GM21526 (cell line): ENCODE measurements around the gene SQOR.

Source experiments
- ATAC-seq: cut with Tn5 transposase; IDR thresholded peaks from one replicate; pipeline ENCODE4 v1.9.1; 2021; ENCODE audit warnings: moderate library complexity; ENCODE audit not compliant: unreplicated experiment, low FRiP score

Gene SQOR

DNA sequence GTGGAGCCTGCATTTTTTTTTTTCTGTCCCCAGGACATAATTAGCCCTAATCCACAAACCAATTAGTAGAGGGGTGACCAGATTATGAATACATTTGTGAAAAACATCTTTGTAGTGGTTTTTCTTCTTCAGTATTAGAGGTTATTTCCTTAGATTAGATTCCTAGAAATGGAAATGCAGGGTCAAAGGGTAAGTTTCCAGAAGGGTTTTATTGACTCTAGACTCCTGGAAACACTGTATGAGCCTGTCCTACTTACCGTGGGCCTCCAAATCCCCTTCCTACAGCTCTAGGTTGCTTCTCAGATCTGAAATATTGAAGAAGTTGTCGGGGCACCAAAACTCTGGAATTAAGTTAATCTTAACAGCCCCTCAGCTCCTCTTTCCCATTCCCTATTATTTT, 22.4 kb downstream of the SQOR start:
- ATAC-seq: no peak

- ATAC-seq: no peak
These were observed 23.1 kb downstream of the SQOR start for GRCh38 chr15:45657764-45658545.

GRCh38 chr15:45660231-45660979, 25.6 kb downstream of the SQOR start:
- ATAC-seq: no peak

GRCh38 chr15:45662375-45662774, 27.5 kb downstream of the SQOR start:
- no peak for ATAC-seq

DNA sequence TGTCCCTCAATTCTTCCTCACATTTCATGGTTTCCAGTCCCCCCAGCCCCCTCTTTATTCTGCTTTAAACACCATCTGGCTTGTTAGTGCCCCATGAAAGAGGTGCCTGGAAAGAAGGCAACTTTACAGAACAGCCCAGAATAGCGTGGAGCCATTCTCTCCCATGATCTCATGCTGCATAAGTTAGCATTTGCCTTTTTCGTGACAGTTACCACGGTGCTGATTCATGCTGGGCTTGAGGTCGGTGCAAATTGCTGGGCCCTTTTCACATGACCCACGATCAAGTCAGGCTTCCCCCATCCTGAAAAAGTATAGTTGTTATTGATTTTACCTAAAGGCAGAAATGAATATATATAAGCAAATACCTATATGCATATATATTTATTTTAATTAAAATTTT, 29.6 kb downstream of the SQOR start:
- ATAC-seq: no peak

- ATAC-seq: no peak
These were observed 30.4 kb downstream of the SQOR start for GRCh38 chr15:45665261-45665660.

DNA sequence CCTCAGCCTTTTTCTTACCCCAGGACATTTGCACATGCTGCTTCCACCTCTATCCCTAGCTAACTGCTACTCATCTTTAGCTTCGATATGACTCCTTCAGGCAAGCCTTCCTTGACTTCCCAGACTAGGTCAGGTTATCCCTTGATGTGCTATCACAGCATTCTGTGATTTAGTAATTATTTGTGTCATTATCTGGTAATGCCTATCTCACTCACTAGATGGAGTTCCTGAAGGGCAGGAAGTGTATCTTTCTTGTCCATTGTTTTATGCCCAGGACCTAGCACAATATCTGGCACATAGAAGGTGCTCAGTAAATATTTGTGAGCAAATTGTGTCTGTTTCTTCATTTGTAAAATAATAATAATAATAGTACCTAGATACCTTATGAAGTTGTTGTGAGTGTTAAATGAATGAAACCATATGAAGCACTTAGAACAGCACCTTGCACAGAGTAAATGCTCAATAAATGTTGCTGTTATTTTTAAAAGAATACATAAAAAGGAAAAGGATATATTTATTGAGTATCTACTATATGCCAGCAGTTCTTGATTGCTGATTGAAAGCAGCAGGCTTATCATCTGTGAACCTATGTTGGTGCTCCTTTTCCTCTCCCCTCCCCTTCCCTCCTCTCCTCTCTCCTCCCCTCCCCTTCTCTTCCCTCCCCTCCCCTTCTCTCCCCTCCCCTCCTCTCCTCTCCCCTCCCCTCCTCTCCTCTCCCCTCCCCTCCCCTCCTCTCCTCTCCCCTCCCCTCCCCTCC, 31.5 kb downstream of the SQOR start:
- ATAC-seq: no peak

GRCh38 chr15:45667002-45667401, 32.2 kb downstream of the SQOR start:
- ATAC-seq: no peak

GRCh38 chr15:45668386-45668785, 33.6 kb downstream of the SQOR start:
- no peak for ATAC-seq

DNA sequence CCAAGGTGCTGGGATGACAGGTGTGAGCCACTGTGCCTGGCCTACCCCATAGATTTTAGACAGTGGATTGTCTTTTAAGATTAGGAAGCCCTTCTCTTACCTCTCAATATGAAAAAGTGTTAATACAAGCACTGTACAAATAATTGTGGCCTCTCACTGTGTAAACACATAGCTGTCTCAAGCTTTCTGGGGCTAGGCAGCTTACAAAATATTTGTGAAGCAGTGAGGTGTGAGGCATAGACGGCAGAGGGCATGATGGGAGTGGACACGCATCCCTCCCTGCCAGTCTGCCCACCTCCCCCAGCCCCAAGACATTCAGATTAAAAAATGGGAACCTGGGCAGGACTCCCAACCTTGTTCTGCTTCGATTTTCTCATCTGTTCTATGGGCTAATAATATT, 34.6 kb downstream of the SQOR start:
- no peak for ATAC-seq

DNA sequence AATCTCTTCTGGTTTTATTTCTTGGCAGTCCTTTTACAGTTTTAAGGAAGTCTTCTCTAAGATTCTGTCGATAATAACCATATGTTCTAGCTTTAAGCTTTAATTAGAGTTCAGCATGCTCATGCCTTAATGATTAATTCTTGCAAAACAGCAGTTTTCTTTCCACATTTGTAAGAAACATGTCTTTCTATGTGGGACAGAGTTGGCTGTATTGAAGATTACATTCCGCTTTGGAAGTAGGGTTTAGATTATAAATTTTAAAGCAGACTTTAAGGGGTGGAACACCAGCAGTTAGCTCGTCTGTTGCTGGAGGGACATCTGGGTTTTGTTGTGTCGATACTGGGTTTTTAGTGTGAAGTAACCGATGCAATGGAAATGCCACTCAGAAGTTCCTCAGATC, 35.3 kb downstream of the SQOR start:
- ATAC-seq: no peak

- no peak for ATAC-seq
These were observed 35.7 kb downstream of the SQOR start for GRCh38 chr15:45670511-45670910.

DNA sequence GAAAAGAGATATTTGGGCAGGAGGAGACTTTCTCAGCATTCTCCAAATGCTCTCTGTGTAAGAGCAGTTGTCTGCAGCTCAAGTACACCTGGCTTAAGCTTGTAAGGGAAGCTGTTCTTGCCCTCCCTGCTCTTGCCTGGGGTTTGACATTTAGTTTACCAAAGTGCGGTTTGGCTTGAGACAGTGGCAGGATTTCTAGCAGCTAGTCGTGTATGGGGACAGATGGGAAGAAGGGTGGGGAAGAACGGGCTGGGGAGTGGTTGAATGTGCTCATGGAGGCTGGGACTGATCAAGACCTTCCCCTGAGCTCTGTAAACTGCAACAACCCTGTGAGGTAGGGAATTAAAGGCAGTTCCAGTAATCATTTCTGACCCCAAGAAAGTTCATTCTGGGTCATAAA, 39.8 kb downstream of the SQOR start:
- no peak for ATAC-seq

GRCh38 chr15:45677797-45678196, 43.0 kb downstream of the SQOR start:
- ATAC-seq: no peak

GRCh38 chr15:45678459-45679178, 43.8 kb downstream of the SQOR start:
- ATAC-seq: no peak

DNA sequence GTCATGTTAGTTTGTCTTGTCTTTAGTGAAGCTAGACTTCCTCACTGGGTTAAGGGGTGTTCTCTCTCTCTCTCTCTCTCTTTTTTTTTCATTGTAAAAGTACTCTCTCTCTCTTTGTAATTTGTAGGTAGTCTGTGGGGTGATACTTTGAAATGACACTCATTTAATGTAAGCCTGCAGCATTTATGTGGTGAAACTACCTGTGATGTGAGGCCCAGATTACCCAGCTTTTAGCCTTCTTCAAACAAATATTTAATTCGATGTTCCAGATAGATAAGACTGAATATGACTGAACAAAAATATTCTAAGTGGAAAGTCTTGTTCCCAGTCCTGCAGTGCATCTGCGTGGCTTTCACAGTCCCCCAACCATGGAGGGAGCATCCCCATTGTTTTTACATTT, 49.7 kb downstream of the SQOR start:
- ATAC-seq: no peak

- no peak for ATAC-seq
These were observed 54.8 kb downstream of the SQOR start for GRCh38 chr15:45689616-45690015.

DNA sequence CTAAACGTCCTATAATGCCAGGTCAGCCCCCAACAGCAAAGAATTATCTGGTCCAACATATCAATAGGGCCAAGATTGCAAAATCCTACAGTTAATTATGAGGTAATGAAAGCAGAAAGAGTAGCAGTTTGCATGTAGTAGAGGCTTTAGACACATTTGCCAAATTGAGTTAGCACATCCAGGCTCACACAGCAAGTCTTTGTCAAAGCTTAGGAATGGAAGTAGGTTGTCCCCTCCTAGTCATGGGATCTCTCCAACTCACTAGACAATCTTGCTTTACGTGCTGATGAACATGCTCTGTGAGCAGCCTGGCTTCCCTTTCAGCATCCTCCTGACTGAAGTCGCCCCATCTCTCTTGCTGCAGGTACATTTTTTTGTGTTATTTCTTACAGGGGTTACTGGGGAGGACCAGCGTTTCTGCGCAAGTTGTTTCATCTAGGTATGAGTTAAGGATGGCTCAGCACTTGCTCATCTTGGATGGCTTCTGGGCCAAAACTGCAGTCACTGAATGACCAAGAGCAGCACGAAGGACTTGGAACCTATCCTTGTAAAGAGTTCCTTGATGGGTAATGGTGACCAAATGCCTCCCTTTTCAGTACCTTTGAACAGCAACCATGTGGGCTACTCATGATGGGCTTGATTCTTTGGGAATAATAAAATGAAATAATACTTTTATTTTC, 55.9 kb downstream of the SQOR start:
- ATAC-seq: no peak

DNA sequence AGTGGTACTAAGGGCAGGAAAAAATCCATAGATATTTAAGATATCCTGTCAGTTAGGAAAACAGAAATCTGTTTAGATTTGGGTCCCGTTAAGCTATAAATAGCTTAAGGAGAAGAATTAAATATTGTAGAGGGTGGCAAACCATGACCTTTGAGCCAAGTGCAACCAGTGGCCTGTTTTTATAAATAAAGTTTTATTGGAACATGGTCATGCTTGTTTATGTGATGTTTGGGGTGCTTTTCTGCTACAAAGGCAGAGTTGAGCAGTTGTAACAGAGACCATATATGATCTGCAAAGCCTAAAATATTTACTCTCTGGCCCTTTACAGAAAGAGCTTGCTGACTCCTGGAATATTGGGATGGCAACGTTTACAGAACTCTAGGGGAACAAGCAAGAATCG, 66.3 kb downstream of the SQOR start:
- no peak for ATAC-seq

- no peak for ATAC-seq
These were observed 67.2 kb downstream of the SQOR start for GRCh38 chr15:45702041-45702440.
